ENCODE results near the gene PPP1R13B.

Gene PPP1R13B

DNA sequence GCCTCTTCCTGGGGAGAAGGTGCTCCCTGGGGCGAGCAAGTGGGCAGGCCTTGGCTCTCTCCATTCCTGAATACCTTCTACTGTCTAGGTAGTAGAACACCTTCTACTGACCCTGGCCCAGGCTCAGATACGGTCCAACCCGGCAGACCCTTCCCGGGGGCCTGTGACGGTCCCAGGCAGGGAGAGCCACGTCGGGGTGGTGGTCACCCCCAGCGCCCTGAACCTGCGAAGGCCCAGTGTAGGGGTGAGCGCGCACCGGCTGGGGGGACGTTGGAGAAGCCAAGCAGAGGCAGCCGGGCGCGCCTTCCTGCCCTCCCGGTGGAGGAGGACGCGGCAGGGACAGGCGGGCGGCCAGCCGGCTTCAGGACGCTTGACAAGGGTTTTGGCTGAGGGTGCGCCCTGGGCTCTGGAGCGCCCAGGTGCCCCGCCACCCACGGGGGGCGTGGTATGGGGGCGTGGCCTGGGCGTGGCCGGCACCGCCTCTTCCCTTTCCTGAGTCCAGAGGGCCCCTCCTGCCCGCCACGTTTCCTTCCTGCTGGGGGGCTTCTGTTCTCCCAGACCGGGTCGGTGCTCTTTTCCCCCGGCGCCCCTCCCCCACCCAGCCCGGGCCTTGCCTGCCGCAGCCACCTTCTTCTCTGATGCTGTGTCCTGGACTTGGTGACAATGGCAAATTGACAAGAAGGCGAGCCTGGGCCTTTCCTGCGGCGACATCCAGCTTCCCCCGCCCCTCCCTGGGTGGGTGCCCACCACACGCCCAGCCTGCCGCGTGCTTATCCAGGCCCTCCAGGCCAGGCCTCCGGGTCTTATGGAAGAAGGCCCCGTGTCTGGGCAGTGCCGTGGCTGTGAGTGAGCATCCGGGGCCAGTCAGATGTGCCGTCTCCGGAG lies 24.5 kb upstream of the PPP1R13B start:
- no peaks in the 10 kb centered on the region for H3K36me3 ChIP-seq
- H3K9me3 ChIP-seq: no peaks in the 10 kb centered on the region
- H3K27me3 ChIP-seq: peaks cover 43% of the 10 kb centered on the region
- H3K27ac ChIP-seq: no peak overlapping the region
- H3K4me1 ChIP-seq (ENCODE audit: control insufficient read depth in 1 of 2, insufficient read depth in 1 of 2, low read depth in 1 of 2, low read length in 1 of 2): peaks cover 11% of the 10 kb centered on the region in 2 experiments
- TF ChIP-seq, protein P1, sequence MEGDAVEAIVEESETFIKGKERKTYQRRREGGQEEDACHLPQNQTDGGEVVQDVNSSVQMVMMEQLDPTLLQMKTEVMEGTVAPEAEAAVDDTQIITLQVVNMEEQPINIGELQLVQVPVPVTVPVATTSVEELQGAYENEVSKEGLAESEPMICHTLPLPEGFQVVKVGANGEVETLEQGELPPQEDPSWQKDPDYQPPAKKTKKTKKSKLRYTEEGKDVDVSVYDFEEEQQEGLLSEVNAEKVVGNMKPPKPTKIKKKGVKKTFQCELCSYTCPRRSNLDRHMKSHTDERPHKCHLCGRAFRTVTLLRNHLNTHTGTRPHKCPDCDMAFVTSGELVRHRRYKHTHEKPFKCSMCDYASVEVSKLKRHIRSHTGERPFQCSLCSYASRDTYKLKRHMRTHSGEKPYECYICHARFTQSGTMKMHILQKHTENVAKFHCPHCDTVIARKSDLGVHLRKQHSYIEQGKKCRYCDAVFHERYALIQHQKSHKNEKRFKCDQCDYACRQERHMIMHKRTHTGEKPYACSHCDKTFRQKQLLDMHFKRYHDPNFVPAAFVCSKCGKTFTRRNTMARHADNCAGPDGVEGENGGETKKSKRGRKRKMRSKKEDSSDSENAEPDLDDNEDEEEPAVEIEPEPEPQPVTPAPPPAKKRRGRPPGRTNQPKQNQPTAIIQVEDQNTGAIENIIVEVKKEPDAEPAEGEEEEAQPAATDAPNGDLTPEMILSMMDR (IDR thresholded peaks at IDR 0.05): no peak
- peak overlapping the region; percentile 36 to 50 for H3K4me3 ChIP-seq (ENCODE audit: low read depth in 1 of 2, low read length in 1 of 2)

DNA sequence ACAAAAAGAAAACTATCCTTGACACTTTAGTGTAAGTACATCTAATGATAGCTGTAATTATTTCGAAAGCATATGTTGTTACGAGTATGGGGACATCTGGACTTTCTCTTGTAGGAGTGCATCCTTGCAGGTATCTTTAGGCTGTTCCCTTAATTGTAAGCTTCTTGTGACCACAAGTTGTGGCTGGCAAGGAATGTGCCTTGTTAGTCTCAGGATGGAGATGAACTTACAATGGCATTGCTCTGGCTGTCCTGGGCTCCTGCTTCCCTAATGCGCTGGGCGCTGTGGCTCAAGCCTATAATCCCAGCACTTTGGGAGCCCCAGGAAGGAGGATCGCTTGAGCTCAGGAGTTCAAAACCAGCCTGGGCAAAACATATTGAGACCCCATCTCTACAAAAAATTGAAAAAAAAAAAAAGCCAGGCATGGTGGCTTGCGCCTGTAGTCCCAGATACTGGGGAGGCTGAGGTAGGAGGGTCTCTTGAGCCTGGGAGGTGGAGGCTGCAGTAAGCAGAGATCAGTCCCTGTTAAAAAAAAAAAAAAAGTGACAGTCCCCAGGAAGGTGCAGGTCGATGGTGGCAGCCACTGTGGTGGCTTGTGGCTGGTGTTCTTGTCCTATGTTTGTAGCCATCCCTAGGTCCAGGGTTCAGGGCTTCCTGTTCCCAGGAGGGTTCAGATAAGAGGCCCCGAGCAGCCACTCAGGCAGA lies 23.7 kb upstream of the PPP1R13B start:
- Histone ChIP-seq H3K4me1 (ENCODE audit: control insufficient read depth in 1 of 2, insufficient read depth in 1 of 2, low read depth in 1 of 2, low read length in 1 of 2) (peaks cover 11% of the 10 kb centered on the region in 2 experiments), H3K9me3 (no peaks in the 10 kb centered on the region), H3K27ac (no peak overlapping the region), H3K27me3 (peaks cover 35% of the 10 kb centered on the region), H3K4me3 (ENCODE audit: low read depth in 1 of 2, low read length in 1 of 2) (no peak overlapping the region), H3K36me3 (no peaks in the 10 kb centered on the region)
- TF ChIP-seq, protein P1 (IDR thresholded peaks at IDR 0.05): no peak

DNA sequence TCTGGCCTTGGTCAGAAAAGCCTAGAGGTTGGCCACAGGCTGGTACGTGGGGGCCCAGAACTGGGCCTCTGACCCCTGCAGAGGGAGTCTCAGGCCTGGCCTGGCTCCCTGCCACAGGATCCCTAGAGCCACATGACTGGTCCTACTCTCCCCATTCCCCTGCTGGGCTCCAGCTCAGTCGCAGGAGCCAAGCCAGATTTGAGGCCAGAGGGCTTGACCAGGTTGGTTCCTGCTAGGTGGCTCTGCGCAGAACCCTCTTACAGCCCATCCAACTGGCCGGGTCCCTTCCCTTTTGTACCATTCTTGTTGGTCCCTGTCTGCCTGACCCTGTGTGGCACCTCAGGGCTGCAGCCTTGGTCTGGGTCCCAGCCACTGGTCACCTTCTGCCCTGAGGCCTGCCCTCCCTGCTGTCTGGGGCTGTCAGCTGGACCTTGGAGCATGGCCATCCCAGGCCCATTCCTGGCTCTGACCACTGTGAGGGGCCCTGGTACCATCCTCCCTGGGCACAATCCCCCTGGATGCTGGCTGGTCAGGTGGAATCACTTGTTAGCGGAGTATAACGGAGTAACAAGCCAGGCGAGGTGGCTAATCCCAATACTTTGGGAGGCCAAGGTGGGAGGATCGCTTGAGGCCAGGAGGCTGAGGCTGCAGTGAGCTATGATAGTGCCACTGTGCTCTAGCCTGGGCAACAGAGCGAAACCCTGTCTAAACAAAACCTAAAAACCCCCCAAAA lies 22.9 kb upstream of the PPP1R13B start:
- H3K36me3 ChIP-seq: no peaks in the 10 kb centered on the region
- peaks cover 32% of the 10 kb centered on the region for H3K27me3 ChIP-seq
- no peak overlapping the region for H3K4me3 ChIP-seq (ENCODE audit: low read depth in 1 of 2, low read length in 1 of 2)
- H3K27ac ChIP-seq: no peak overlapping the region
- peaks cover 11% of the 10 kb centered on the region in 2 experiments for H3K4me1 ChIP-seq (ENCODE audit: control insufficient read depth in 1 of 2, insufficient read depth in 1 of 2, low read depth in 1 of 2, low read length in 1 of 2)
- TF ChIP-seq, protein P1 (IDR thresholded peaks at IDR 0.05): no peak
- no peaks in the 10 kb centered on the region for H3K9me3 ChIP-seq

DNA sequence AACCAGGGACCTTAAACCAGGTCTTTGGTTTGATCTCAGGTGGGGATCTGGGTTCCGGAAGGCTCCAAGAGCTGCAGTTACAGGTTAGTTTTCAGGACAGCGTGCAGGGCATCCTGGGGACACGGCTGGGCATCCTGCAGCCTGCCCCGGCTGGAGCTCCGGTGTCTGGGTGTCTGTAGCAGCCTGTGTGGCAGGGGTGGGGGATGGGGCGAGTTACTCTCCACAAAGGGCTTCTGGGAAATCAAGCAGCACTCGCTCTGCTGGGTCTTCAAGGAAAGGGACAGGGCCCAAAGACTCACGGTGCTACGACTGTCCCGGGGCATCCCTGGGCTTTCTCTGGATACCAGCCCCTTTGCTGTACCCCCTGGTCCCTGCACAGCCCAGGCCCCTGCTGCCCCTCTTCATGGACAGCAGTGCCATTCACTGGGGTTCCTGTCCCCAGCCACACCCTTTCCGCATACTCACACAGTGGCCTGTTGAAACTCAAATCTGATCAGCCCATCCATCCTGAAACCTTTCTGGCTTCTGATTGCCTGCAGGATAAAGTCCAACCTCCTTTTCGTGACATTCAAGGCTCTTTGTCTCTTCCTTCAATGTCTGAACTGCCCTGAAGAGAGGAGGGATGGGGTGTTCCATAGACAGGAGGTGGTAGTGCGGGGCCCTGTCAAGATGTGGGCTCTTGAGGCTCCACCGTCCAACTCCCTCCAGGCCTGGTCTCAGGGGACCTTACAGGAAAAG lies 22.2 kb upstream of the PPP1R13B start:
- H3K9me3 ChIP-seq: no peaks in the 10 kb centered on the region
- H3K27me3 ChIP-seq: peaks cover 32% of the 10 kb centered on the region
- TF ChIP-seq, protein P1 (IDR thresholded peaks at IDR 0.05): no peak
- H3K36me3 ChIP-seq: no peaks in the 10 kb centered on the region
- no peak overlapping the region for H3K4me3 ChIP-seq (ENCODE audit: low read depth in 1 of 2, low read length in 1 of 2)
- no peak overlapping the region for H3K27ac ChIP-seq
- H3K4me1 ChIP-seq (ENCODE audit: control insufficient read depth in 1 of 2, insufficient read depth in 1 of 2, low read depth in 1 of 2, low read length in 1 of 2): peaks cover 11% of the 10 kb centered on the region in 2 experiments
